Inferior parietal cortex (tissue), 1 donor: ENCODE data around the gene CNTN4.

Source experiments
- DNase-seq: peaks from one replicate; pipeline ENCODE4 v3.0.0-alpha.2; 2016; ENCODE audit errors: extremely low spot score

Gene CNTN4

GRCh38 chr3:2589336-2589969, 490.8 kb downstream of the CNTN4 start:
- no peak for DNase-seq

- DNase-seq: no peak
Measured at GRCh38 chr3:2595486-2595885, 496.8 kb downstream of the CNTN4 start.

DNA sequence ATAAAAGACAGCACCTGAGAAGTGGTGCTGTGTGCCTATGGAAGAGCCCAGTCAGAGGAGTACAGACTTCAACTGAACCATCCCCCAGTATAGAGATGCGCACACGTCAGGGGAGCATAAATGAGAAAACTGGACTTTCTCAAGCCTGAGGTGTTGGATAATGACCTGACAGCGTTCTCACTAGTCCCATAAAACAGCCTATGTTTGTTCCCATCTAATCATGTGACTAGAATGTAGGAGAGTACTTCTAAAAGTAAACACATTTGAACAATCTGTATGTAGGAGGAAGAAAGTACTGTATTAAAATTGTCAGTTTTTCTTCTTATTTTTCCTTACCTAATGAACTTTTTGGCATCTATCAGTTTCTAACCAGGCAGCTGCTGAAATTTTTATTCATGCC, 498.9 kb downstream of the CNTN4 start:
- DNase-seq: no peak

DNA sequence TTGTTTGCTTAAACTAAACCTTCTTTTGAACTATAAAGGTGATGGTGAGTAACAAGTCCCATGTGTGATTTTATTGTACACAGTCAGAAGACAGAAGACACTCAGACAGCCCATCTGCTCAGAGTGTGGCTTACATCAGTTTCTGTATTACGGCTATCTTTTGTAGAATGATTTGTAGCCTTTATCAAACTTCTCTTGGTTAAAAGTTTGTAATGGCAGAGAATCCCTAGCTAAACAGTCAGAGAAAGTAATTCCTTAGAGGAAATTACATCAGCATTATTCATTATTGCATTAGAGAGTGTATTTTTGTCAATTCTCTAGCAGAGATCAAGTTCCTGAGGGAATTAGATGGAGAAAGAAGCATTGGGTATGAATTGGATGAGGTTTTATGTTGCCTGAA, 500.8 kb downstream of the CNTN4 start:
- no peak for DNase-seq

DNA sequence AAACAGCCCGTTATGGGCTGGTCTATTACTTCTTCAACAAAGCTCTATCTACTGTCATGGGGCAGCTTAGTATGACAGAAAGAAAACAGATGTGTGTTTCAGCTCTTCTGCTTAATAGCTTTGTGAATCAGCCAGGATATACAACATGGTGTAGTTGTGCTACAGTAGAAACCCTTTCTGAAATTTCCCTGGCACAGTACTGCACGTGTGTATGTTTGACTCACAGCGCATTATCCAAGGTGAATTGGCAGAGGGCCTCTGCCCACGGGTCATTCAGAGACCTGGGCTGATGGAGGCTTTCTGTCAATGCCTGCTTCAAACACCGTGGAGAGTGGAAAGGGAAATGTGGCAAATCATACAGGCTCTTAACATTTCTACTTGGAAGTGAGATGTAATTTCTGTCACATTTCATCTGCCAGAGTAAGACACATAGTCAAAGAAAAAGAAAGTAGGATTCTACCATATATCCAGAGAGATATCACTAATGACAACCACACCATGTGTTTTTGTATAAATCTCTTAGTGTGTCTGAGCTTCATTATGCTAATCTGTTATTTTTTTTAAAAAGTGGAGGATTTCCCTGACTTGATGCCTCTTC, 505.1 kb downstream of the CNTN4 start:
- DNase-seq: no peak

DNA sequence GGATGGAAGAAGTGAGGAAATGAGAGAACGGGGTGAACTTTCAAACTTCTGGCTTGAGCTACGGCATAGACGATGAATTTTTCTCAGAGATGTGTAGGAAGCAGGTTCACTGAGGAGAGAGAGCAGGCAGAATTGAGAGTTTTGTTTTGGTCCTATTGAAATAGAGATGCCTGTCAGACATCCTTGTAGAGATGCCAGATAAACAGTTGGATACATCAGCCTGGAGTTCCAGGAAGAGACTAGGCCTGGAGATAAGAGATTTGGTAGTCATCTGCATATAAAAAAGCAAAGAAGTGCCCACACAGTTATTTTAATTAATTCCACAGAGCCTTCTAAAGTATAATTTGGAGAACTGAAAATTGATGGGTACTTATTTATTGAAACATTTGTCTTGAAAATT, 515.9 kb downstream of the CNTN4 start:
- no peak for DNase-seq

DNA sequence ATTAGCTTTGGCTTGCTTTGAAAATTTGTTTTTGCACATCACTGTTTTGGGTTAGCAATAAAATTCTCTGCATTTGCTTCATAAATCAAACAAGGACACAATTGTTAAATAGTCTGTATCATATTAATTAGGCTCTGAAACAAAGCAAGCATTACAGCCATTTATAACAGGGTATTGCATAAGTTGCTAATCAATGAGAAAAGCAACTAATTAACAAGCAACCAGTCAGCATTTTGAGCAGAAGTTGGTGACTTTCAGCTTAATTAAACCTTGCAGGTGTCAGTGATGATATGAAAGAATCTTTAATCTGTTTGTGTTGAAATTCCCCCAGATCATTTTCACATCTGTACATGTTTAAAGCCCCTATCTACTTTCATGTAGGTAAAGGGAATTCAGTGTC, 516.4 kb downstream of the CNTN4 start:
- DNase-seq: no peak

DNA sequence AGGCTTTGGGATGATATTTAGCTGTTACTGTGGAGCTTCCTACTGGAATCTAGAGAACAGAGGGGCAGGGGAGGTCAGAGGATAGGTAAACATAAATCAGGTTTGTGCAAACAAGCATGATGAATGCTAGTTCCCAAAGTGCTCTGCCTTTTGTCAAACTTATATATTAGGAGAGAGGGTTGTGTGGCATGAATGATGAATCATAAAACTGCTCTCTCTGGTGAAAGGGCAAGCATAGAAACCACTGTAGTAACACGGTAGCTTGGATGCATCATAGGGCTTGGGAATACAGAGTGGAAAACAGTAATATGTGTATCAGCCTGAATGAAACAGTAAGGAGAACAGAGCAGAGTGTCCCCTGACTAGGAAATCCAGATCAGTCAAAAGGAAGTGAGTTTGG, 524.8 kb downstream of the CNTN4 start:
- no peak for DNase-seq

DNA sequence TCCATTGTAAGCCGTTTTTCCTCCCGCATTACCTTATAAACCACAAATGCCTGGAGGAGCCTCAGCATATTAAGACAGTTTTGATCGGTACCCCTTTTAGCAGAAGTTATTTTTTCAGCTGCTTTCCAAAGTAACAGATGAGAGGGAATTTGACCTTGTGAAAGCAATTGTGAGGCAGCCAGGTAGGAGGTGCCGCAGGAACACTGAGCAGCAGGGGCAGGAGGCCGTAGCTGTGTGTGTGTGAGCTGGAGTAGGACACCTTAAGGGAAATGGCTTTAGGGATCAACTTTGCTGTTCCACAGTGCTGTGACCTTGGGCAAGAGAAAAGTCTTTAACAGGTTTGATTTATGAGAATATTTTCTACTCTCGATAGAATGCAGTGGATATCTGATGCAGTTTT, 529.5 kb downstream of the CNTN4 start:
- DNase-seq: no peak

DNA sequence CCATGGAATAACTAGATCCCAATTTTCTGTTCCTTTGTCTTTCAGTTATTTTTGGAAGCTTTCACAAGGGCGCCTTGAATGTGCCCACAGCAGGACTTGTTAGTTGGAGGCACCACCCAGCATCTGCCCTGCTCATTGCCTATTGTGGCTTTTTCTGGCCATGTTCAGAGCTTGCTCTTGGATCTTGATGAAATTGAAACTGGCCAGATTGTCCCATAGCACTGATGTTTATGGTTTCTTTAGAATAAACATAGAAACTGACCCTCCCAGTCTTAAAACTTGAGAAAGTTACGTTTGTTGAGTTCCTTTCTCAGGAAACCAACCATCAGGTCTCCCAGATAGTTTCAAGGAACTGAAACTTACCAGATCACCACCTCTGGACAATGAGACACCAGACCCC, 536.8 kb downstream of the CNTN4 start:
- DNase-seq: no peak

DNA sequence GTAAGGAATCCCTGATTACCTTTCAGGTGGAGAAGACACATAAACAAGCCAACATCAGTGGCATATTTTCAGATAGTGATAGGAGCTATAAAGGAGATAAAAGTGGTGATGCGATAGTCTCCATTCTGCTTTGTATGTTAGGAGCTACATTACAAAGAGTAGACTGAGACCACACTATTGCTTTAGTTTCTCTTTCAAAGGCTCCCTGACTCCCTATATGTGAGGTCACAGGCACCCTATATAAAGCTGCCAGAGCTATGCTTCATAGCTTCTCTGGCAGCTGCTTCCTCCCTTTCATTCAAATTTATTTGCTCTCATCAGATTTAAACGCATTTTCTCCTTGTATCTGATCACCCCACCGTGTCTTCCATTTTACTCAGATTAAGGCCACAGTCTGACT, 544.9 kb downstream of the CNTN4 start:
- DNase-seq: no peak

- DNase-seq: no peak
Measured at GRCh38 chr3:2645001-2645400, 546.3 kb downstream of the CNTN4 start.

DNA sequence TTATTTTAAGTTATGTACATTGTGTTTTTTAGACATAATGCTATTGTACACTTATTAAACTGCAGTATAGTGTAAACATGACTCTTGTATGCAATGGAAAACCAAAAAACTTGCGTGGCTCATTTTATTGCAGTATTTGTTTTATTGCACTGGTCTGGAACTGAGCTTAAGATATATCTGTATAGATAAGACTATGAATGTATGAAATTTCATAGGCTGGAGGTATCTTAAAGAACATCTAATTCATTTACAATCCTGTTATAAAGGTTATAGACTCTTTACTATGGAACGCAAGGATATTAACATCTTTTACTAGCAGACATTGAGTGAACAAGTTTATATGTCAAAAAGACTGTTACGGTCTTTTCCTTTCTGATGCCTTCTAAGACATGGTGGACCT, 552.1 kb downstream of the CNTN4 start:
- no peak for DNase-seq

GRCh38 chr3:2652386-2652785, 553.7 kb downstream of the CNTN4 start:
- DNase-seq: no peak

DNA sequence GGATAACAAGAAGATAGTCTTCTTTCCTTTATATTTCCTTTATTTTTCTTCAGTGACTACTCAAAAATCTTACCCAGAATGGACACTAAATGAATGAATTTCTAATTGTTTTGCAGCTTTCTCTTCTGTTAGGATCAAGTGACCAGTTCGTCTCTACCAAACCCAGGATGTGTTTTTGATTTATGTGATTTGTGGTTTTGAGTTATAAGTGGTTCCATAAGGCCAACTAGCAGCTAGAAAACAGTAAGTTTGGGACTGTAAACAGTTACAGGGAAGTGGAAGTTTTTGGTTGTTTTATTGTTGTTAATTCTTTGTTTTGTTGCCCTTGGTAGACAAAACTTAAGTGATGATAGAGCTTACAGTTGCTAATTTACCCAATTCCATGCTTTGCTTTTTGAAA, 555.0 kb downstream of the CNTN4 start:
- DNase-seq: no peak

- no peak for DNase-seq
Measured at GRCh38 chr3:2655229-2655701, 556.6 kb downstream of the CNTN4 start.

DNA sequence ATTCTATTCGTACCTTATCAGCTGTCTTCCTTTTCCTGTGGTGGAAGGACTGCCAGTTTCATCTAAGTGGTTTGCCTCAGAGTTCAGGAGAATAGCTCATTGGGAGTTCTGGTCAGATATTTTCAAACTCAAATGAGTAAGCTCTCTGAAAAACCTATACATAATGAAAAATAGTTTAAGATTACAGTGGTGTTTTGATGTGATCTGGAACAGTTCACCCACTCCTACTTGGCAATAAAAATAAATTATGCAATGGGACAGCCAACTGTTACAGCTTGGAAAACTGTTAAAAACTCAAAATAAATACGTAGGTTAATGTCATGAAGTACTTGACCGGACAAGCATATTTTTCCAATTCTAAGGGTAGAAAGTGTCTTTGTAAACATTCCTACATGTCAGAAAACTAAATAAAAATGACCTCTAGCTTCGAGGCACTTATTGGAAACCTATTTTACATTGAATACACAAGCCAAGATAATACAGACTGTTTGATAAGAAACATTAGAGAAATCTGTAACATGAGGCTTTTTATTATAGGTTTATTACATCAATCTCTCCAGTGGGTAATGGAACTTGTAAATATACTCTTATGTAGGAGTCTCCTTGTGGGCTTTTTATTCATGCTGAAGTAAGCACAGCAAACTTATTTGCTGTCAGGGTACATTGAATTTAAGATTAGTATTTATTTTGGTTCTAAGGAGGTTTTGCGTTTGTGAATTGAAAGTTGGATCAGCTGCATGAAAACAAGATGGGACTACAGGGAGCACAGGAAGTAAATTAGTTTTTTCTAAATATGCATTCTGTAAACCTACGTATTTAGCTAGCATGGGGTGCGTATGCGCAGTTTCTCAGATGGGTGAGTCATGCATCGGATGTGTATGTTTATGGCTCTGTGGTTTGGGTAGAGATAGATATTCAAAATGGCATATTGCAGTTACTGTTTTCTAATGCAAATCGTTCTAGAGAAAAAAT, 558.4 kb downstream of the CNTN4 start:
- peak; percentile 28 for DNase-seq

DNA sequence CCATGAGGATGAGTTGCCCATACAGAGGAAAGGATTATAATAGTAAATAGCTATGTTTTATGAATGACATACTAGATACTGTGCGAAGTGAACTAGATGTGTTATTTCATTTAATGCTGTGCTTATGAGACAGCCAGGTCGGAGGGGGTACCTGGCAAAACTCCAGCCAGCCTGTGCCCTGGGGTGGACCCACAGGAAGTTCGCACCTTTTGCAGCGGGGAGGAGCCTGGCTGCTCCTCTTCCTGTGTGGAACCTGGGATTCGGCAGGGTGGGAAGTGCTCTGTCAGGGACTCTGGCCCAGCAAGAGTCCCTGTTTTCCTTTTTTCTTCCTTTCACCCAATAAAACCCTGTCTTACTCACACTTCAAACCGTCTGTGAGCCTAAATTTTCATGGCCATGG, 559.3 kb downstream of the CNTN4 start:
- DNase-seq: no peak

- no peak for DNase-seq
Measured at GRCh38 chr3:2659896-2660295, 561.2 kb downstream of the CNTN4 start.

- no peak for DNase-seq
Measured at GRCh38 chr3:2661078-2661477, 562.4 kb downstream of the CNTN4 start.

- no peak for DNase-seq
Measured at GRCh38 chr3:2677501-2677900, 578.8 kb downstream of the CNTN4 start.

GRCh38 chr3:2680236-2680635, 581.6 kb downstream of the CNTN4 start:
- no peak for DNase-seq

- DNase-seq: no peak
Measured at GRCh38 chr3:2684046-2684445, 585.4 kb downstream of the CNTN4 start.
